ENCODE results near the gene LIAS. TPM values are rescaled to one million over a fixed set of nuclear protein-coding genes. Genes with fewer than 3 reads are reported as not detected.

Gene LIAS
- total and polyA plus RNA-seq, 2 of the 13 experiments (the other 11 are each of a cell fraction or from before 2014, with no cell fraction given), result 16.0 to 16.6 TPM

DNA sequence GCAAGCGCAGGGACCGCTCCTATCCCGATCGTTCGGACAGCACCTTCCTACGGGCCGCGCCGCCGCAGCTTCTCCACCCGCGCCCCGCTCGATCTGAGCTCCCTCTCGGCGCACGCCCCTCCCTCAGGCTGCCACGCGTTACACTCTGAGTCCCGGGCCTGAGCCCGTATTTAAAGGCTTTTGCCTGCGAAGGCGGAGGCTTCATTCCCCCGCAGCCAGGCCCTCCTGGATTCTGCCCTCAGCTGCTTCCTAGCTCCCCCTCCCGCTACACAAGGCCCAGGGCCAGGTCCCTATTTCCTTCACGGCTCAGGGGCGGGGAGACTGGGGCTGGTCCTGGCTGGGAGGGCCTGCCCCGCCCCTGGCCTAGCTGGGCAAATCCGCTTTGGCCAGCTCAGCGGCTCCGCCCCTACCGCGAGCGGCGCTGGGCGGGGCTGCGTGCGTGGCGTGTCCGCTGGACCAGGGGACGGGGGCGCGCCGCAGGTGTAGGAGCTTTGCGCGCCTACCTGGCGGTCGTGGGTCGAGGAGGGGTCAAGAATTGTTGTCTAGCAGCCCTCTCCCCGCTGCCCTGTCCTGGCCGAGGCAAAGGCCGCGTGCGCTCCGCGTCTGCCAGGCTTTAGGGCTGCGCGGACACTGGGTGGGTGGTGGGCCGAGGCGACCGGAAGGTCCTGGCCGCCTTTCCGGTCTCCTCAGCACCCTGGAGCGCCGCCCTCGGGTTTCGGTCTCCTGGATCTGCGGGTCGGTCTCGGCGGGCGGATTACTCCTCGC is 68.6 kb downstream of the LIAS start, which contains the start of gene UGDH (continued):
- TF ChIP-seq PRDM15 (CRISPR knock-in tag; IDR thresholded peaks at IDR 0.05) (peak; percentile 35; the same call in 1 of the 2 replicates), ZNF34 (CRISPR knock-in tag; IDR thresholded peaks at IDR 0.05; ENCODE audit: borderline replicate concordance) (0 out of 2 replicates have a peak, but pooled peaks have one; percentile 61), ZNF138 (CRISPR knock-in tag; IDR thresholded peaks at IDR 0.05; ENCODE audit: low read depth) (peak; percentile 94), KLF11 (CRISPR knock-in tag; IDR thresholded peaks at IDR 0.05) (peak; percentile 79; the same call in 1 of the 2 replicates), ZNF224 (CRISPR knock-in tag; IDR thresholded peaks at IDR 0.05) (peak; percentile 97), ZBTB25 (CRISPR knock-in tag; IDR thresholded peaks at IDR 0.05) (peak; percentile 87), SMAD1 (CRISPR knock-in tag; IDR thresholded peaks at IDR 0.05; ENCODE audit: borderline replicate concordance, low read depth) (no peak), ELK4 (CRISPR knock-in tag; IDR thresholded peaks at IDR 0.05; ENCODE audit: borderline replicate concordance) (no peak), GATAD1 (CRISPR knock-in tag; IDR thresholded peaks at IDR 0.05) (peak; percentile 84), BRD4 (CRISPR knock-in tag; IDR thresholded peaks at IDR 0.05) (0 out of 2 replicates have a peak, but pooled peaks have one; percentile 21), DMAP1 (CRISPR knock-in tag; IDR thresholded peaks at IDR 0.05) (peak; percentile 97), NFKB2 (CRISPR knock-in tag; IDR thresholded peaks at IDR 0.05; ENCODE audit: borderline replicate concordance) (peak; percentile 96), ZNF761 (CRISPR knock-in tag; conservative IDR thresholded peaks at IDR 0.05) (peak; percentile 86), THAP11 (CRISPR knock-in tag; IDR thresholded peaks at IDR 0.05) (peak; percentile 79), FOXJ3 (CRISPR knock-in tag; IDR thresholded peaks at IDR 0.05; ENCODE audit: borderline replicate concordance) (peak; percentile 50), ZNF558 (CRISPR knock-in tag; IDR thresholded peaks at IDR 0.05; ENCODE audit: borderline replicate concordance) (0 out of 2 replicates have a peak, but pooled peaks have one; percentile 78), ZNF607 (CRISPR knock-in tag; IDR thresholded peaks at IDR 0.05; ENCODE audit: borderline replicate concordance) (peak; percentile 93), RNF2 (conservative IDR thresholded peaks at IDR 0.05; ENCODE audit: low read depth) (no peak), CENPBD1 (CRISPR knock-in tag; IDR thresholded peaks at IDR 0.05; ENCODE audit: borderline replicate concordance, low read depth) (no peak), ZNF883 (CRISPR knock-in tag; IDR thresholded peaks at IDR 0.05; ENCODE audit: not compliant biosample characterization) (peak; percentile 71)
- TF ChIP-seq, protein P1, sequence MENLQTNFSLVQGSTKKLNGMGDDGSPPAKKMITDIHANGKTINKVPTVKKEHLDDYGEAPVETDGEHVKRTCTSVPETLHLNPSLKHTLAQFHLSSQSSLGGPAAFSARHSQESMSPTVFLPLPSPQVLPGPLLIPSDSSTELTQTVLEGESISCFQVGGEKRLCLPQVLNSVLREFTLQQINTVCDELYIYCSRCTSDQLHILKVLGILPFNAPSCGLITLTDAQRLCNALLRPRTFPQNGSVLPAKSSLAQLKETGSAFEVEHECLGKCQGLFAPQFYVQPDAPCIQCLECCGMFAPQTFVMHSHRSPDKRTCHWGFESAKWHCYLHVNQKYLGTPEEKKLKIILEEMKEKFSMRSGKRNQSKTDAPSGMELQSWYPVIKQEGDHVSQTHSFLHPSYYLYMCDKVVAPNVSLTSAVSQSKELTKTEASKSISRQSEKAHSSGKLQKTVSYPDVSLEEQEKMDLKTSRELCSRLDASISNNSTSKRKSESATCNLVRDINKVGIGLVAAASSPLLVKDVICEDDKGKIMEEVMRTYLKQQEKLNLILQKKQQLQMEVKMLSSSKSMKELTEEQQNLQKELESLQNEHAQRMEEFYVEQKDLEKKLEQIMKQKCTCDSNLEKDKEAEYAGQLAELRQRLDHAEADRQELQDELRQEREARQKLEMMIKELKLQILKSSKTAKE (CRISPR knock-in tag; IDR thresholded peaks at IDR 0.05; ENCODE audit: borderline replicate concordance), result peak; percentile 73; the same call in 1 of the 2 replicates

All from HepG2 (cell line).